ENCODE measurements around the gene LRRC45.
"Not testable (repeated sequence)": the region's sequence is repeated elsewhere in the genome, so short reads cannot be mapped to it uniquely, and the experiment has no call there.

DNA sequence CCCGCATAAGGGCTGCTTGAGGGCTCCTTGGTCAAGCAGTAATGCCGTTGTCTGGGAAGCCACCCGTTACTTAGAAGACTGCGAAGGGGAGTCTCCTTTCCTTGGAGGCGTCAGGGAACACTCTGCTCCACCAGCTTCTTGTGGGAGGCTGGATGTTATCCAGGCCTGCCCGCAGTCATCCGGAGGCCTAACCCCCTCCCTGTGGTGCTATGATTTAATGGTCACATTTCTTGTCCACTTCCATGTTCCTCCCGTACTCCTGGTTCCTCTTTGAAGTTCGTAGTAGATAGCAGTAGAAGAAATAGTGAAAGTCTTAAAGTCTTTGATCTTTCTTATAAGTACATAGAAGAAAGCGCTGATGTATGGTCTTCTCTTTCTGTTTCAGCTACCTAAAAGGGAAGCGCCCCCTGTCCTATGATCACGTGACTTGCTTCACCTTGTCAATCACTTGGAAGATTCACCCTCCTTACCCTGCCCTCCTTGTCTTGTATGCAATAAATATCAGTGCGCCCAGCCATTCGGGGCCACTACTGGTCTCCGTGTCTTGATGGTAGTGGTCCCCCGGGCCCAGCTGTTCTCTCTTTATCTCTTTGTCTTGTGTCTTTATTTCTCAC lies 15.8 kb downstream of the LRRC45 start:
- TF ChIP-seq, protein P1, sequence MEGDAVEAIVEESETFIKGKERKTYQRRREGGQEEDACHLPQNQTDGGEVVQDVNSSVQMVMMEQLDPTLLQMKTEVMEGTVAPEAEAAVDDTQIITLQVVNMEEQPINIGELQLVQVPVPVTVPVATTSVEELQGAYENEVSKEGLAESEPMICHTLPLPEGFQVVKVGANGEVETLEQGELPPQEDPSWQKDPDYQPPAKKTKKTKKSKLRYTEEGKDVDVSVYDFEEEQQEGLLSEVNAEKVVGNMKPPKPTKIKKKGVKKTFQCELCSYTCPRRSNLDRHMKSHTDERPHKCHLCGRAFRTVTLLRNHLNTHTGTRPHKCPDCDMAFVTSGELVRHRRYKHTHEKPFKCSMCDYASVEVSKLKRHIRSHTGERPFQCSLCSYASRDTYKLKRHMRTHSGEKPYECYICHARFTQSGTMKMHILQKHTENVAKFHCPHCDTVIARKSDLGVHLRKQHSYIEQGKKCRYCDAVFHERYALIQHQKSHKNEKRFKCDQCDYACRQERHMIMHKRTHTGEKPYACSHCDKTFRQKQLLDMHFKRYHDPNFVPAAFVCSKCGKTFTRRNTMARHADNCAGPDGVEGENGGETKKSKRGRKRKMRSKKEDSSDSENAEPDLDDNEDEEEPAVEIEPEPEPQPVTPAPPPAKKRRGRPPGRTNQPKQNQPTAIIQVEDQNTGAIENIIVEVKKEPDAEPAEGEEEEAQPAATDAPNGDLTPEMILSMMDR (IDR thresholded peaks at IDR 0.05), result not testable (repeated sequence)
- not testable (repeated sequence) for TF ChIP-seq POLR2A (IDR thresholded peaks at IDR 0.05)
